MCF 10A (cell line): ENCODE measurements around the gene TEDC2. TPM values are rescaled to one million over a fixed set of nuclear protein-coding genes. Genes with fewer than 3 reads are reported as not detected.
A peak's percentile ranks its signal among the peaks of the same experiment; 100 is the strongest.

Experiments used
- BruUV-seq: library from RNA; stranded (reverse); fragments of 400-500 nt; replicated peaks from 2 replicates; lab custom pipeline; 2021; lab: Mats Ljungman, UMichigan
- CTCF ChIA-PET: fragments of 300-600 bp; sonication (Branson Sonifier 250); formaldehyde crosslinking; extraction: SDS; loops from one replicate; lab custom pipeline; 2021; ENCODE audit warnings: antibody characterized with exemption, inconsistent platforms; lab: Yijun Ruan, JAX
- POLR2A ChIA-PET: fragments of 300-600, 350-650 bp; sonication (Branson Sonifier 250); formaldehyde crosslinking; extraction: SDS; loops from one replicate; lab custom pipeline; 2020; ENCODE audit warnings: antibody characterized with exemption, inconsistent platforms; lab: Yijun Ruan, JAX
- DNase-seq: peaks from one replicate; pipeline ENCODE4 v3.0.0-alpha.2; 2018; ENCODE audit not compliant: unreplicated experiment
- H3K27ac Mint-ChIP-seq: one replicate; pipeline ENCODE4 v1.8.0; 2022; ENCODE audit warnings: mild to moderate bottlenecking, low read depth, mixed read lengths; ENCODE audit not compliant: unreplicated experiment
- H3K27me3 Mint-ChIP-seq: one replicate; pipeline ENCODE4 v1.8.0; 2022; ENCODE audit warnings: mixed read lengths; ENCODE audit not compliant: insufficient read depth, unreplicated experiment
- H3K36me3 Mint-ChIP-seq: one replicate; pipeline ENCODE4 v1.8.0; 2022; ENCODE audit warnings: mild to moderate bottlenecking, moderate library complexity, mixed read lengths; ENCODE audit not compliant: insufficient read depth, unreplicated experiment
- H3K4me1 Mint-ChIP-seq: one replicate; pipeline ENCODE4 v1.8.0; 2022; ENCODE audit warnings: mixed read lengths; ENCODE audit not compliant: insufficient read depth, unreplicated experiment
- H3K4me3 Mint-ChIP-seq: one replicate; pipeline ENCODE4 v1.8.0; 2022; ENCODE audit warnings: mild to moderate bottlenecking, moderate library complexity, mixed read lengths; ENCODE audit not compliant: unreplicated experiment
- H3K9me3 Mint-ChIP-seq: one replicate; pipeline ENCODE4 v1.8.0; 2022; ENCODE audit warnings: mixed read lengths; ENCODE audit not compliant: unreplicated experiment
- CTCF ChIP-seq: fragments of 200-600 bp; IDR thresholded peaks from one replicate; pipeline ENCODE4 v1.8.0; 2022; ENCODE audit warnings: antibody characterized with exemption, mild to moderate bottlenecking; ENCODE audit not compliant: unreplicated experiment
- intact Hi-C: fragments of 100-400 bp; cut with micrococcal nuclease; formaldehyde crosslinking; loops from 2 replicates; pipeline ENCODE4 v1.14.1; 2022
- total RNA-seq: library from RNA; stranded (reverse); gene quantifications from 2 replicates; pipeline ENCODE4 v1.2.3, GENCODE V29; 2022

TEDC2 gene
- total RNA-seq, 1 experiment from 2014 or later, result 6.9 TPM

- BruUV-seq, result no TSS peak
- peaks cover 12% of the 10 kb centered on the region for H3K36me3 Mint-ChIP-seq
- H3K27me3 Mint-ChIP-seq, result no peaks in the 10 kb centered on the region
- POLR2A ChIA-PET, result interaction anchor here (0.7 to 2.0 kb wide), 9 partner anchors 9 to 1671 kb away, joined by 3 to 11 read pairs (median 5); partner anchors contain the start of genes AMDHD2, ATP6V0C, CCNF and CHTF18
- DNase-seq, result no peak
- CTCF ChIA-PET, result interaction anchor here (0.6 kb wide), 1 partner anchor 19 kb away, joined by 3 read pairs; no protein-coding TSS in a partner anchor
- peaks cover 7% of the 10 kb centered on the region for H3K4me1 Mint-ChIP-seq
- H3K27ac Mint-ChIP-seq, result peak overlapping the region; percentile 82
- intact Hi-C loops, result no loop called here
- TF ChIP-seq CTCF, result no peak
- peak overlapping the region; percentile 77 for H3K4me3 Mint-ChIP-seq
- no peaks in the 10 kb centered on the region for H3K9me3 Mint-ChIP-seq
Measured at GRCh38 chr16:2458887-2459646, 842 bp upstream of the TEDC2 start.

DNA sequence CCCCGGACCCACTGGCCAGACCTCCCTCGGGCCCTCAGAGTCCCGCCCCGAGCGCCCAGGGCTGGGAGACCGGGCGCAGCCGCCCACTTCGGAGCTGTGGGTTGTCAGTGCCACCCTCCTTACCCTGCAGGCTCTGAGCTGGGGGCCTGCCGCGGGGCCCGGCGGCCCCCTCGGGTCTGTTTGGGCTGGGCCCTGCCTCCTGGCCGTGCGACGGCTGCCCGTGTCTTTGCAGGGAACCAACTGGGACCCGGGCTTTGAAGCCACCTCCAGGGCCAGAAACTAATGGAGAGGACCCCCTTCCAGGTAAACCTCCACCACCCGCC lies 443 bp downstream of the TEDC2 start:
- H3K4me1 Mint-ChIP-seq, result peaks cover 7% of the 10 kb centered on the region
- no TSS peak for BruUV-seq
- CTCF ChIA-PET, result no interaction called here

GRCh38 chr16:2460916-2461315 lies 1.0 kb downstream of the TEDC2 start:
- POLR2A ChIA-PET, result interaction anchor here (1.2 kb wide), 1 partner anchor 18 kb away, joined by 3 read pairs; no protein-coding TSS in a partner anchor
- no TSS peak for BruUV-seq
- intact Hi-C loops, result no loop called here
- Mint-ChIP-seq H3K9me3 (no peaks in the 10 kb centered on the region), H3K4me3 (peak overlapping the region; percentile 77), H3K27ac (no peak overlapping the region), H3K27me3 (no peaks in the 10 kb centered on the region), H3K4me1 (peaks cover 7% of the 10 kb centered on the region), H3K36me3 (peaks cover 10% of the 10 kb centered on the region)
- TF ChIP-seq CTCF, result no peak
- no peak for DNase-seq
- CTCF ChIA-PET, result interaction anchor here (0.6 kb wide), 1 partner anchor 513 kb away, joined by 3 read pairs; no protein-coding TSS in a partner anchor

More for the DNA sequence above, 443 bp downstream of the TEDC2 start:
- no peak overlapping the region for H3K27ac Mint-ChIP-seq
- POLR2A ChIA-PET, result interaction anchor here (0.8 to 2.0 kb wide), 8 partner anchors 8 to 191 kb away, joined by 3 to 11 read pairs (median 5); partner anchors contain the start of genes CCNF and TBC1D24
- H3K4me3 Mint-ChIP-seq, result peak overlapping the region; percentile 77
- TF ChIP-seq CTCF, result no peak
- peaks cover 12% of the 10 kb centered on the region for H3K36me3 Mint-ChIP-seq
- intact Hi-C loops, result no loop called here
- no peaks in the 10 kb centered on the region for H3K27me3 Mint-ChIP-seq
- no peak for DNase-seq
- no peaks in the 10 kb centered on the region for H3K9me3 Mint-ChIP-seq

GRCh38 chr16:2462031-2462866 lies 2.3 kb downstream of the TEDC2 start:
- ChIA-PET POLR2A (no interaction called here), CTCF (no interaction called here)
- DNase-seq, result no peak
- Mint-ChIP-seq H3K4me3 (no peak overlapping the region), H3K27me3 (no peaks in the 10 kb centered on the region), H3K9me3 (no peaks in the 10 kb centered on the region), H3K36me3 (no peaks in the 10 kb centered on the region), H3K4me1 (peaks cover 7% of the 10 kb centered on the region), H3K27ac (no peak overlapping the region)
- BruUV-seq, result no TSS peak
- TF ChIP-seq CTCF, result no peak
- intact Hi-C loops, result no loop called here
